GM19467 (cell line): ENCODE measurements around the gene ALG1.
"Not testable (repeated sequence)": the region's sequence is repeated elsewhere in the genome, so short reads cannot be mapped to it uniquely, and the experiment has no call there.

Experiments
- ATAC-seq: cut with Tn5 transposase; IDR thresholded peaks from one replicate; pipeline ENCODE4 v1.9.1; 2021; ENCODE audit warnings: mild to moderate bottlenecking, moderate library complexity; ENCODE audit not compliant: unreplicated experiment

The ALG1 gene

GRCh38 chr16:5097061-5097469, 25.4 kb downstream of the ALG1 start:
- ATAC-seq = not testable (repeated sequence)

GRCh38 chr16:5097470-5098220, 26.0 kb downstream of the ALG1 start, which contains the start of gene EEF2KMT:
TSS of gene EEF2KMT (minus strand) at chr16:5097795. CDS start at chr16:5097739, 56 bp downstream.
- ATAC-seq = peak; percentile 93

GRCh38 chr16:5098221-5099159, 26.8 kb downstream of the ALG1 start:
- peak; percentile 88 for ATAC-seq

GRCh38 chr16:5099174-5099573, 27.5 kb downstream of the ALG1 start:
- not testable (repeated sequence) for ATAC-seq

GRCh38 chr16:5103296-5104032, 31.8 kb downstream of the ALG1 start:
- not testable (repeated sequence) for ATAC-seq

GRCh38 chr16:5105039-5105438, 33.4 kb downstream of the ALG1 start:
- not testable (repeated sequence) for ATAC-seq

GRCh38 chr16:5108505-5109158, 37.0 kb downstream of the ALG1 start:
- no peak for ATAC-seq

- ATAC-seq = not testable (repeated sequence)
Measured at GRCh38 chr16:5110933-5111332, 39.3 kb downstream of the ALG1 start.

GRCh38 chr16:5116780-5117295, 45.2 kb downstream of the ALG1 start:
- ATAC-seq = not testable (repeated sequence)

- ATAC-seq = not testable (repeated sequence)
Measured at GRCh38 chr16:5117300-5118087, 45.9 kb downstream of the ALG1 start.

GRCh38 chr16:5131467-5132004, 59.9 kb downstream of the ALG1 start:
- ATAC-seq = not testable (repeated sequence)

GRCh38 chr16:5132915-5133600, 61.4 kb downstream of the ALG1 start:
- ATAC-seq = not testable (repeated sequence)

GRCh38 chr16:5134739-5135452, 63.3 kb downstream of the ALG1 start:
- not testable (repeated sequence) for ATAC-seq
